HG03565 (cell line): ENCODE measurements around the gene AGRN.
"Not testable (repeated sequence)": the region's sequence is repeated elsewhere in the genome, so short reads cannot be mapped to it uniquely, and the experiment has no call there.

Experiments
- ATAC-seq: cut with Tn5 transposase; IDR thresholded peaks from one replicate; pipeline ENCODE4 v1.9.1; 2021; ENCODE audit warnings: mild to moderate bottlenecking, moderate library complexity; ENCODE audit not compliant: unreplicated experiment

Gene AGRN

GRCh38 chr1:1075148-1075935, 55.4 kb downstream of the AGRN start:
- ATAC-seq: no peak

GRCh38 chr1:1077396-1077795, 57.5 kb downstream of the AGRN start:
- not testable (repeated sequence) for ATAC-seq

- ATAC-seq: no peak
These were observed 59.6 kb downstream of the AGRN start for GRCh38 chr1:1079408-1080121.

DNA sequence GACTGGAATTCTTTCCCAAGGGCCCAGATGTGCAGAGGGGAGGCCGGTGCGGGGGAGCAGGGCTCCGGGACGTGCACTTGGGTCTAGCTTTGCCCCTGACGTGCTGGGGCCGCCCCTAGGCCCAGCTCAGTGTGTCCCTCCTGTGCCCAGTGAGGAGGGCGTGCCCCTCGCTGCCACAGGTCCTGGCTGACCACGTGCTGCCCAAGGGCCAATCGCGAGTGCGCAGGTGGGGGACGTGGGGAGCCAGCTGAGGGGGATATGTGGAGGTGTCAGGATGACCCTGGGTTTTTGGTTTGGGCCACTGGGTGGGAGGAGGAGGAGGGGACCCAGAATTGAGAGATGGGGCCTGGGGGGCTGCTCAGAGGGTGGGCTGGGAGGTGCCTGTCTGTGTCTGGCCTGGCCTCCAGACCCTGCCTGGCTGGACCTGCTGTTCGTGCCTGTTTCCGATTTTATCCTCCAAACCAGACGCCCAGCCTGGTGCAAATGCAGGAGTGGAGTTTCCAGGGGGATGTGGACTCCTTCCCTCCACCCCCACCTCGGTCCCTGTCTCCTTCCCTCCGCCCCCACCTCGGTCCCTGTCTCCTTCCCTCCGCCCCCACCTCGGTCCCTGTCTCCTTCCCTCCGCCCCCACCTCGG, 60.3 kb downstream of the AGRN start:
- ATAC-seq: no peak

DNA sequence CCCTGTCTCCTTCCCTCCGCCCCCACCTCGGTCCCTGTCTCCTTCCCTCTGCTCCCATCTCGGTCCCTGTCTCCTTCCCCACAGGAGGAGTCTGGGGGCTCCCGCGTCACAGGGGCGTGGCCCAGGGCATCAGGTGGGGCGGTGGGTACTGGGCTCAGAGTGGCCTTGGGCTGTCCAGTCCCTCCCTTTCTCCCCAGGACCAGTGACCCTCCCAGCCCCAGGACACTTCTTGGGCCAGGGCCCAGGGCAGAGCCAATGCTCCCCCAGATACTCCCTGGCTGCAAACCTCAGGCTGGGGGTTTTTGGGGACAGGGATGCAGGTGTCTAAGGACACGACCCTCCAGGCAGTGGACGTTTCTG, 61.0 kb downstream of the AGRN start:
- ATAC-seq: no peak

DNA sequence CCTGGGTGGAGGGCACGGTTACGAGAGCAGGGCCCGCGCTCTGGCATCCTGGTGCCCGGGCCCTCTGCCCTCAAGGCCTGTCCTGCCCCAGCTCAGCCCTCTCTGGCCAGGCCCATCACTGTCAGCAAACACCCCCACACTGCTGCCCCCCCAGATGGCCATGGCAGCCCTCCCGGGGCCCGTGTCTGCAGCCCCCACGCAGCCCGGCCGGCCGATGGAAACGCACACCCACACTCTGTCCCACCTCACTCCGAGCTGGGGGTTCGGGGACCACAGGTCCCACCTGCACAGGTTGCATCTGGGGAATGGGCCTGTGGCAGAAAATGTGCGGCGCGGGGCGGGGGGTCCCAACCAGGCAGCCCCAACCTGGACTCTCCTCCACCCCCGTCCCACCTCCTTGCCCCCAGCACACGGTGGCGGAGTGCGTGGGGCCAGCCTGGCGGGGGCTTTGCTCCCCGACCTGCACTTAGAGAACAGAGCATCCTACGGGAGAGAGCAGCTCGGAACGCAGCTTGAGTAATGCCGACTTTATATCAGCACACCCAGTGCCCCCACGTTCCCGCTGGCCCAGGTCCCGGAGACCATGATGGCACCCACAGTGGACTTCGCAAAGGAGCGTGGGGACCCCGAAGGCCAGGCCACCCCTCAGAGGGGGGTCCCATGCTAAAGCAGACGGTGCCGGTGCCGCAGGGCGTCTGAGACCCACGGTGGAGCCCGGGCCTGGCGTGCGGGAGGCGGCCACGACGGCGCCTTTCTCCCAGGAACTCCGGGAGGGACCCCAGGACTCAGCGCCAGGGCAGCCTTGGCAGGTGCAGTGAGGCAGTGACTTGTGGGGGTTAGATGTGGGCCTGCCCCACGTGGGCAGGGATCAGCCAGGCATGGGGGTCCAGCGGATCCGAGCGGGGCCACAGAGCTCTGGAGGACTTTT, 61.7 kb downstream of the AGRN start:
- ATAC-seq: no peak

DNA sequence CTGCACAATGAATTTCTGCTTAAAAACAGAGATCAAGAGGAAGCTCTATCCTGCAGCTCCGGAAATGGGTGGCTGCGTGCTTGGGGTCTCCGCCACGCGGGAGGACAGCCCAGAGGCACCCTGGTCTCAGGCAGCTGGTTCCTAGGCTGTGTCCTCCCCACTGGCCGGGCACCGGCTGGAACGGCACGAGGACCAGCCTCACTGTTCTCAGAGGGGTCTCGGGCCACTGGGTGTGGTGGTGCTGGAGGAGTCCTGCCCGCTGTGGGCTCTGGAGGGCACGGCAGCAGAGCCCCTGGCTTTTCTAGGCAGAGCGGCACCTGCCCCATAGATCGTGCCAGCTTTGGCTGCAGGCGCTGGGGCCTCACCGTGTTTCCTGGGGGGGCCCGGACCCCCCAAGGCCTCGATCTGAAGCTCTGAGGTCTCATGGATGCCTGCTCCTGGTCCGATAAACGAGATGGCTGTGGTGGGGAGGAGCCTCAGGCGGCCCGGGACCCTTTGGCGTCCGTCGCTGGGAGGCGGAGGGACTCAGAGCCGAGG, 62.4 kb downstream of the AGRN start:
- ATAC-seq: no peak

DNA sequence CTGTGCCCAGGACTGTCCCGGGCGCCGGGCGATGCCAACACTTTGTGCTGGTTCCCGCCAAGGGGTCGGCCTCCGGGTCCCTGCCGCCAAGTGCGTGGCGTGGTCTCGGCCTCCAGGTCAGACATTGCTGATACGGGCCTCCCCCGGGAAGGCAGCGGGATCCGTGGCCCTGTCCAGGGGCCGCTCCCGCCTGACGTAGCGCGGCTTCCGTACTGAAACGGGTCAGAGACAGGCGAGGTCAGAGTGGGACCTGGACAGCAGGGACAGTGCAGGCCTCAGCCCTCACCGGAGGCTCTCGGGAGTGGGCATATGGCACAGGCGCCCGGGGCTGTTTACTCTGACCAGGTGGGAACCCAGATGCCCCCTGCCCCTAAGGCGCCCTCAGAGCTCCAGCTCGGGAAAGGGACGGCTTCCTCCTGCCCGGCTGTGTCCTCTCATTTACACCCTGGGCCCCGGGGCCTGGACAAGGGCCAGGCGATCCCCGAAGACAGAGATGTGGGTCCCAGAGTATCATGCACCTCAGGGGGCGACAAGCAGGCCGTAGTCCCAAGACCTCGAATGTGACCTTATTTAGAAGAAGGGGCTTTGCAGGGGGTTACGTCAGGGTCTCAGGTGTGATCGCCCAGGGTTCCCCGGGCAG, 63.0 kb downstream of the AGRN start:
- no peak for ATAC-seq

GRCh38 chr1:1083416-1084371, 63.8 kb downstream of the AGRN start:
- no peak for ATAC-seq

DNA sequence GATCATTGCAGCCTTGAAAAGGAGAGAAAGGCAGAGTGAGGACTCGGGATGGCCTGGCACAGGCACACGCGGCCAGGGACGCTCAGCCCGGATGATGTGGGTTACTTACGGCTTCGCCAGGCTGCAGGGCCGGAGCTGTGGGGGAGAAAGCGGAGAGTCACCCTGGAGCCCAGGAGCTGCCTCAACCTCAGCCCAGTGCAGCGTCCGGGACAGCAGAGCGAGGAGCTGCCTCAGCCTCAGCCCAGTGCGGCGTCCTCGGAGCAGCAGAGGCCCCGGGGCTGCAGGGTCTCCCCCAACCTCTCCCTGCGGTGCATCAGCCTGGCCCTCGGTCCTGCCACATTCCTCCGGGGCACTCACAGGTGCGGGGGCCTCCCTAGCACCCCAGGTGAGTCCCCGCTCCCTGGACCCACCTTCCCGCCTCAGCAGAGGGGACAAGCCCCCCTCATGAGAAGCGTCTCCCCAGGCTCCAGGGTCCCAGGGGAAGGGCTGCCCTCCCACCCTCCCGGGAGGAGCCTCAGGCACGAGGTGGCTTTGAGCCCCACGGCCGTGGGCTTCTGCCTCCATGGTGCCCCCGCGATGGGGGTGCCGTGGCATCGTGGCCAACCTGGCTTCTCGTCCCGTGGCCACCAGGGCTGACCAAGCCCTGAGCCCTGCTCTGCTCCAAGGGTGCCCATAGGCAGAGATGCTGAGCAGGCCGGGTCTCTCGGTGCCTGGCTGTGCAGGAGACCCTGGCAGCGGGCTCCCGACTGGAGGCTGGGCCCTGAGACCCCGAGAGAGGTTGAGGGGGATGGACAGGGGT, 64.7 kb downstream of the AGRN start:
- ATAC-seq: no peak

- no peak for ATAC-seq
These were observed 65.4 kb downstream of the AGRN start for GRCh38 chr1:1085171-1085841.

- ATAC-seq: no peak
These were observed 66.3 kb downstream of the AGRN start for GRCh38 chr1:1085911-1086841.

GRCh38 chr1:1086911-1087341, 67.0 kb downstream of the AGRN start:
- no peak for ATAC-seq

DNA sequence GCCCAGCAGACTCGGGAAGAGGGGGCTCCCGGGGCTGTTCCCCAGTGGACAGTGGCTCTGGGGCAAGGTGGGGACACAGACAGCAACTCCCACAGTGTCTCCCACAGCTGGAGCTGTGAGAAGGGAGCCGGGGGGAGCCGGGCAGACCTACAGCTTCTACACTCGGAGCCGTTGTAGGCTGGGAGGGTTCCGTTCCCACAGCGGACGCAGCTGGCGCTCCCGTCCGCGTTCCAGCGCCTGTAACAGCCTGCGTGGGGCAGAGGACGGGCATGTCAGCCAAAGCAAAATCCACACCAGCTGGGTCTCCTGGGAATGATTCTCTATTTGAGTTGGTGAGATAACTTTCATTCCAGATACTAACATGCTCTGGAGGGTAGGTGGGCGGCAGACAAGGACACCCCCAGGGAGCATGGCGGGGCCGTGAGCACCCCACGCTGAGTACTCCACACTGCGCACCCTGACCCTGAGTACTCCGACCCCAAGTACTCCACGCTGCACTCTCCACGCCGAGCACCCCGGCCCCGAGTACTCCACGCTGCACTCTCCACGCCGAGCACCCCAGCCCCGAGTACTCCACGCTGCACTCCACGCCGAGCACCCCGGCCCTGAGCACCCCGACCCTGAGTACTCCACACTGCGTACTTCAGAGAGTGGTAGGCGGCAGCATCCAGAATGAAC, 67.6 kb downstream of the AGRN start:
- no peak for ATAC-seq

- no peak for ATAC-seq
These were observed 68.3 kb downstream of the AGRN start for GRCh38 chr1:1088029-1088800.
